ENCODE data around the gene THAP7. TPM values are rescaled to one million over a fixed set of nuclear protein-coding genes. Genes with fewer than 3 reads are reported as not detected.

The THAP7 gene
- total and polyA plus RNA-seq, 2 of the 13 experiments (the other 11 are each of a cell fraction or from before 2014, with no cell fraction given), result 13.0 to 25.5 TPM

DNA sequence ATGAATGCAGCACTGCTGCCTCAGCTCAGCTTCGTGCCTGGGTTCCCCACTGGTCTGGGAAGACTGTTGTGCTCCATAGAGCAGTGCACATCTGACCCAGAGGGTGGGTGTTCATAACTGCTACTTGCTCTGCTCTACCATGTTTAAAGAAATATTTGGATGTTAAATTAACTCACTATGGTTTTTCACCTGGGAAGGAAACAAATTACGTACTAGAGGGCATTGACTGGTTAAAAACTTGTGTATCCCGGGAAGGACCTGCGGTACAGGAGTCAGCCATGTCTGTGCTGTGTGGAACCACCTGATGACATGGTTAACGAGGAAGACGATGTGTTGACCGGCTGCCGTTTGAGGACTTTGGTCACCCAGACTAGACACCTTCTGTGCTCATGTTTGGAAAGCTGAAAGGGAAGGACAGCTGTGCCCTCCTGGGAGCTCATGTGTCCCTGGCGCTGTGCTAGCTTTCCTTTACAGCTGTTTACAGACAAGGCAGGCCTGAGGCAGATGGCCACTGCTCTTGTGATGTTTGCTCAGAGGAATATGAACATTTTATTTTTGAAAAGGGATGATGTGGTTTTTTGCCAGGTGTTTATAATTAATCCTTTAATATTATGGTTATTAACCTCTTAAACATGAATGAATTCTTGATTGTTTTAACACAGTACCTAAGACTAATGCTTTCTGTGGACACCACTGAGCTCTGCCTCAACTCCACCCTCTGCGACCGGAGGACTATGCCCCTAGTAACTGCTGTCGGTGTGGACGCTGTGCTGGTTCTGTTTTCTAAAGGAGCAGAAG lies 49.2 kb downstream of the THAP7 start (continued):
- peak; percentile 98 for TF ChIP-seq TFAP4 (IDR thresholded peaks at IDR 0.05; ENCODE audit: borderline replicate concordance, low read depth)
- 0 out of 2 replicates have a peak, but pooled peaks have one; percentile 27 for TF ChIP-seq GMEB1 (CRISPR knock-in tag; IDR thresholded peaks at IDR 0.05; ENCODE audit: borderline replicate concordance)
- TF ChIP-seq, protein P1, sequence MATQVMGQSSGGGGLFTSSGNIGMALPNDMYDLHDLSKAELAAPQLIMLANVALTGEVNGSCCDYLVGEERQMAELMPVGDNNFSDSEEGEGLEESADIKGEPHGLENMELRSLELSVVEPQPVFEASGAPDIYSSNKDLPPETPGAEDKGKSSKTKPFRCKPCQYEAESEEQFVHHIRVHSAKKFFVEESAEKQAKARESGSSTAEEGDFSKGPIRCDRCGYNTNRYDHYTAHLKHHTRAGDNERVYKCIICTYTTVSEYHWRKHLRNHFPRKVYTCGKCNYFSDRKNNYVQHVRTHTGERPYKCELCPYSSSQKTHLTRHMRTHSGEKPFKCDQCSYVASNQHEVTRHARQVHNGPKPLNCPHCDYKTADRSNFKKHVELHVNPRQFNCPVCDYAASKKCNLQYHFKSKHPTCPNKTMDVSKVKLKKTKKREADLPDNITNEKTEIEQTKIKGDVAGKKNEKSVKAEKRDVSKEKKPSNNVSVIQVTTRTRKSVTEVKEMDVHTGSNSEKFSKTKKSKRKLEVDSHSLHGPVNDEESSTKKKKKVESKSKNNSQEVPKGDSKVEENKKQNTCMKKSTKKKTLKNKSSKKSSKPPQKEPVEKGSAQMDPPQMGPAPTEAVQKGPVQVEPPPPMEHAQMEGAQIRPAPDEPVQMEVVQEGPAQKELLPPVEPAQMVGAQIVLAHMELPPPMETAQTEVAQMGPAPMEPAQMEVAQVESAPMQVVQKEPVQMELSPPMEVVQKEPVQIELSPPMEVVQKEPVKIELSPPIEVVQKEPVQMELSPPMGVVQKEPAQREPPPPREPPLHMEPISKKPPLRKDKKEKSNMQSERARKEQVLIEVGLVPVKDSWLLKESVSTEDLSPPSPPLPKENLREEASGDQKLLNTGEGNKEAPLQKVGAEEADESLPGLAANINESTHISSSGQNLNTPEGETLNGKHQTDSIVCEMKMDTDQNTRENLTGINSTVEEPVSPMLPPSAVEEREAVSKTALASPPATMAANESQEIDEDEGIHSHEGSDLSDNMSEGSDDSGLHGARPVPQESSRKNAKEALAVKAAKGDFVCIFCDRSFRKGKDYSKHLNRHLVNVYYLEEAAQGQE (IDR thresholded peaks at IDR 0.05; ENCODE audit: borderline replicate concordance in 1 of 2, low read depth in 1 of 2, low read length in 2 of 2), result no peak
- TF ChIP-seq SNAPC2 (CRISPR knock-in tag; IDR thresholded peaks at IDR 0.05), result peak; percentile 61; the same call in 1 of the 2 replicates
- peak; percentile 40 for TF ChIP-seq THAP11 (CRISPR knock-in tag; IDR thresholded peaks at IDR 0.05)
- TF ChIP-seq ZBTB20 (CRISPR knock-in tag; IDR thresholded peaks at IDR 0.05; ENCODE audit: borderline replicate concordance, low read depth), result no peak
- TF ChIP-seq RFXAP (CRISPR knock-in tag; IDR thresholded peaks at IDR 0.05; ENCODE audit: borderline replicate concordance), result no peak
- TF ChIP-seq, protein P2, sequence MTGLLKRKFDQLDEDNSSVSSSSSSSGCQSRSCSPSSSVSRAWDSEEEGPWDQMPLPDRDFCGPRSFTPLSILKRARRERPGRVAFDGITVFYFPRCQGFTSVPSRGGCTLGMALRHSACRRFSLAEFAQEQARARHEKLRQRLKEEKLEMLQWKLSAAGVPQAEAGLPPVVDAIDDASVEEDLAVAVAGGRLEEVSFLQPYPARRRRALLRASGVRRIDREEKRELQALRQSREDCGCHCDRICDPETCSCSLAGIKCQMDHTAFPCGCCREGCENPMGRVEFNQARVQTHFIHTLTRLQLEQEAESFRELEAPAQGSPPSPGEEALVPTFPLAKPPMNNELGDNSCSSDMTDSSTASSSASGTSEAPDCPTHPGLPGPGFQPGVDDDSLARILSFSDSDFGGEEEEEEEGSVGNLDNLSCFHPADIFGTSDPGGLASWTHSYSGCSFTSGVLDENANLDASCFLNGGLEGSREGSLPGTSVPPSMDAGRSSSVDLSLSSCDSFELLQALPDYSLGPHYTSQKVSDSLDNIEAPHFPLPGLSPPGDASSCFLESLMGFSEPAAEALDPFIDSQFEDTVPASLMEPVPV (CRISPR knock-in tag; IDR thresholded peaks at IDR 0.05), result peak; percentile 50; the same call in 1 of the 2 replicates
- TF ChIP-seq ZBTB7A (CRISPR knock-in tag; IDR thresholded peaks at IDR 0.05), result no peak
- no peak for TF ChIP-seq LCORL (IDR thresholded peaks at IDR 0.05)
- peak; percentile 33; the same call in 1 of the 2 replicates for TF ChIP-seq LCORL (CRISPR knock-in tag; IDR thresholded peaks at IDR 0.05)
- peak; percentile 84; the same call in 1 of the 2 replicates for TF ChIP-seq ZNF292 (CRISPR knock-in tag; IDR thresholded peaks at IDR 0.05; ENCODE audit: borderline replicate concordance, low read depth)
- no peak for TF ChIP-seq DNMT1 (CRISPR knock-in tag; IDR thresholded peaks at IDR 0.05)
- TF ChIP-seq ISL2 (CRISPR knock-in tag; IDR thresholded peaks at IDR 0.05), result no peak
